Endothelial cell of umbilical vein (primary cell): ENCODE data around the gene DNAJC17. TPM values are rescaled to one million over a fixed set of nuclear protein-coding genes. Genes with fewer than 3 reads are reported as not detected.

Experiments used
- BruUV-seq: library from RNA; stranded (reverse); fragments of 400-500 nt; replicated peaks from 2 replicates; lab custom pipeline; 2021; lab: Mats Ljungman, UMichigan
- CTCF ChIA-PET: fragments of 300-600, 350-600 bp; sonication (Branson Sonifier 250); formaldehyde crosslinking; loops from one replicate; lab custom pipeline; 2021; ENCODE audit warnings: antibody characterized with exemption, inconsistent platforms; lab: Charles Lee
- POLR2A ChIA-PET: fragments of 300-600, 350-600 bp; sonication (Branson Sonifier 250); formaldehyde crosslinking; loops from one replicate; lab custom pipeline; 2021; ENCODE audit warnings: antibody characterized with exemption, inconsistent platforms; lab: Charles Lee
- DNase-seq: peaks from one replicate; pipeline ENCODE4 v3.0.0-alpha.2; 2011; ENCODE audit warnings: low read depth, low spot score
- FAIRE-seq: peaks from 2 replicates; lab custom pipeline; 2011; peaks lifted over from hg19 to GRCh38; lab: Jason Lieb, UNC
- H2AFZ ChIP-seq: 2 replicates; pipeline ENCODE4 v1.6.0; 2012; ENCODE audit warnings: low read depth, low read length, control low read depth, inconsistent platforms
- H3K27ac ChIP-seq: 2 replicates; pipeline ENCODE4 v1.5.1; 2011; ENCODE audit warnings: low read depth, mild to moderate bottlenecking, control low read depth, low read length, moderate library complexity; ENCODE audit not compliant: insufficient read depth
- H3K27me3 ChIP-seq, 2 experiments: 2 replicates each; pipeline versions ENCODE4 v1.6.0 to v1.6.1; 2011; ENCODE audit warnings: low read length in 2 of 2, mixed read lengths in 1 of 2; ENCODE audit not compliant: control insufficient read depth in 2 of 2, insufficient read depth in 2 of 2
- H3K36me3 ChIP-seq, 2 experiments: 2 replicates in 1 of 2; 3 replicates in 1 of 2; pipeline ENCODE4 v1.5.1; 2011; ENCODE audit warnings: low read length in 2 of 2, mild to moderate bottlenecking in 1 of 2, moderate library complexity in 1 of 2; ENCODE audit not compliant: control insufficient read depth in 2 of 2, insufficient read depth in 2 of 2; ENCODE audit errors: extremely low read depth in 1 of 2
- H3K4me1 ChIP-seq: 3 replicates; pipeline ENCODE4 v1.5.1; 2011; ENCODE audit warnings: mild to moderate bottlenecking, low read length; ENCODE audit not compliant: control insufficient read depth, insufficient read depth; ENCODE audit errors: extremely low read depth
- H3K4me2 ChIP-seq: 2 replicates; pipeline ENCODE4 v1.6.1; 2011; ENCODE audit warnings: low read length, control low read depth, mixed read lengths; ENCODE audit not compliant: insufficient read depth
- H3K4me3 ChIP-seq, 3 experiments: fragments of 200-600 bp in 1 of 3; sonication (generic), shearing (Covaris generic) in 1 of 3; replicated peaks in 1 of 3; 2 replicates each; pipeline ENCODE4 v1.5.1; 2011 to 2016; ENCODE audit warnings: control low read depth in 3 of 3, low read length in 3 of 3, mild to moderate bottlenecking in 2 of 3, inconsistent platforms in 1 of 3, low read depth in 1 of 3, moderate library complexity in 1 of 3; ENCODE audit not compliant: insufficient read depth in 1 of 3
- H3K79me2 ChIP-seq: 2 replicates; pipeline ENCODE4 v1.6.0; 2012; ENCODE audit warnings: low read length, inconsistent platforms; ENCODE audit not compliant: control insufficient read depth, insufficient read depth
- H3K9ac ChIP-seq: replicated peaks from 2 replicates; pipeline ENCODE3; 2011; ENCODE audit warnings: low read length, control low read depth; ENCODE audit not compliant: insufficient read depth; ENCODE audit errors: extremely low read depth
- H3K9me1 ChIP-seq: replicated peaks from 3 replicates; pipeline ENCODE4 v1.6.0; 2011; ENCODE audit warnings: mild to moderate bottlenecking, low read length; ENCODE audit not compliant: control insufficient read depth, insufficient read depth; ENCODE audit errors: extremely low read depth
- H3K9me3 ChIP-seq: replicated peaks from 2 replicates; pipeline ENCODE4 v1.5.1; 2012; ENCODE audit warnings: low read length, inconsistent platforms; ENCODE audit not compliant: control insufficient read depth, insufficient read depth
- H4K20me1 ChIP-seq: replicated peaks from 2 replicates; pipeline ENCODE3; 2011; ENCODE audit warnings: mild to moderate bottlenecking, low read length; ENCODE audit not compliant: control insufficient read depth, insufficient read depth; ENCODE audit errors: extremely low read depth
- EZH2 ChIP-seq: IDR thresholded peaks from 2 replicates; pipeline ENCODE4 v1.6.1; 2012; ENCODE audit warnings: borderline replicate concordance, low read depth, mild to moderate bottlenecking, moderate library complexity, low read length, inconsistent platforms; ENCODE audit not compliant: severe bottlenecking
- FOS ChIP-seq: IDR thresholded peaks from 2 replicates; pipeline ENCODE4 v1.6.1; 2011; ENCODE audit warnings: mild to moderate bottlenecking, low read length, moderate library complexity, borderline replicate concordance; ENCODE audit not compliant: insufficient read depth
- GATA2 ChIP-seq: IDR thresholded peaks from 2 replicates; pipeline ENCODE4 v1.7.0; 2011; ENCODE audit warnings: low read depth, mild to moderate bottlenecking, moderate library complexity, mixed read lengths, low read length; ENCODE audit not compliant: insufficient read length, insufficient read depth
- JUN ChIP-seq: IDR thresholded peaks from 2 replicates; pipeline ENCODE4 v1.6.1; 2011; ENCODE audit warnings: borderline replicate concordance, low read depth; ENCODE audit not compliant: insufficient read length, insufficient read depth
- MYC ChIP-seq: IDR thresholded peaks from one replicate; pipeline ENCODE4 v1.6.1; 2011; ENCODE audit warnings: mild to moderate bottlenecking, low read depth, low read length
- POLR2A ChIP-seq: IDR thresholded peaks from 2 replicates; pipeline ENCODE4 v1.6.1; 2012; ENCODE audit warnings: low read depth, mild to moderate bottlenecking, control low read depth, low read length
- POLR2AphosphoS5 ChIP-seq: IDR thresholded peaks from 2 replicates; pipeline ENCODE4 v1.6.1; 2012; ENCODE audit warnings: low read depth, mild to moderate bottlenecking, control low read depth, low read length, moderate library complexity; ENCODE audit not compliant: insufficient read depth
- dilution Hi-C: fragments of 300-500 bp; cut with MboI; formaldehyde crosslinking; loops from one replicate; pipeline ENCODE4 v1.15.0; 2019; ENCODE audit warnings: low sequenced_read_pairs; ENCODE audit not compliant: extremely low pct_ligation_motif_present
- intact Hi-C: fragments of 100-400 bp; cut with micrococcal nuclease; formaldehyde crosslinking; loops from one replicate; pipeline ENCODE4 v1.10.0; 2022
- polyA plus RNA-seq, 4 experiments: library from polyadenylated mRNA; depleted of rRNA in 3 of 4; stranded (reverse) in 3 of 4; unstranded in 1 of 4; fragments of >200 nt; gene quantifications; 2 replicates each; pipeline versions ENCODE4 v1.2.1 to v1.2.3, GENCODE V29; 2011 to 2012; ENCODE audit warnings: missing spikeins in 1 of 4
- total RNA-seq: library from RNA; stranded (reverse); gene quantifications from 2 replicates; pipeline ENCODE4 v1.2.3, GENCODE V29; 2021
- TF ChIP-seq, protein P1 (sequence below), 2 donors: IDR thresholded peaks; 1 replicate in 1 of 2; 2 replicates in 1 of 2; pipeline ENCODE4 v1.5.1; 2011; ENCODE audit warnings: low read length in 2 of 2, mild to moderate bottlenecking in 2 of 2, moderate library complexity in 2 of 2, control low read depth in 1 of 2, inconsistent platforms in 1 of 2, low read depth in 1 of 2; ENCODE audit not compliant: insufficient read depth in 1 of 2; ENCODE audit errors: extremely low read depth in 1 of 2
- TF ChIP-seq, protein P2 (sequence below): IDR thresholded peaks from 2 replicates; pipeline ENCODE4 v1.6.1; 2011; ENCODE audit not compliant: insufficient read depth, insufficient read length

Gene DNAJC17
- total and polyA plus RNA-seq, 2 donors (not counting 3 experiments of a cell fraction or from before 2014, with no cell fraction given) = 30.7 to 46.4 TPM

DNA sequence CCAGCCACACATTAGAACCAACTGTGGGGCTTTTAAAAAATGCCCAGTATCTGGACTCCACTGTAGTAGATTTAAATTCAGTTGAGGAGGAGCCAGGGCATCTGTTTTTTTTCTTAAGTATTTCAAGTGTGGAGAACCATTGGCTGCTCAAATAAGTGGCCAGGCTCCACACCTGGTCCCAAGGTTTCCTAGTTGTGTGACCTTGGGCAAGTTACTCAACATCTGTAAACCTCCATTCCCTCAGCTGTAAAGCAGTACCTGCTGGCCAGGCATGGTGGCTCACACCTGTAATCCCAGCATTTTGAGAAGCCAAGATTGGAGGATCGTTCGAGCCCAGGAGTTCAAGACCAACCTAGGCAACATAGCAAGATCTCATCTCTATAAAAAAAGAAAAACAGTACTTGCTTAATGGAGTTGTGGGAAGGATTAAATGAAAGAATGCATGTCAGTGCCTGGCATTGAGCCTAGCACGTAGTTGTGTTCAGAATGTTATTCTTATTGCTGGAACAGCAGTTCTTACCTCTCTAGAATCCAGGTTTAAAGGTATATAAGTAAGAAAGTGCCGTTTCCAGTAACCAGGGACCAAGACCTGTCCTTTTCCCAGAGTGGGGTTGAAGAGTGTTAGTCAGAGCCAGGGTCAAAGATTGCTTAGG lies 19.3 kb upstream of the DNAJC17 start:
- H3K27ac ChIP-seq = no peak overlapping the region
- DNase-seq = no peak
- no peaks in the 10 kb centered on the region for H3K9me1 ChIP-seq
- H3K4me2 ChIP-seq = no peak overlapping the region
- ChIA-PET POLR2A (no interaction called here), CTCF (no interaction called here)
- TF ChIP-seq POLR2A = no peak
- TF ChIP-seq EZH2 = no peak
- no peak for TF ChIP-seq JUN
- TF ChIP-seq, protein P1, sequence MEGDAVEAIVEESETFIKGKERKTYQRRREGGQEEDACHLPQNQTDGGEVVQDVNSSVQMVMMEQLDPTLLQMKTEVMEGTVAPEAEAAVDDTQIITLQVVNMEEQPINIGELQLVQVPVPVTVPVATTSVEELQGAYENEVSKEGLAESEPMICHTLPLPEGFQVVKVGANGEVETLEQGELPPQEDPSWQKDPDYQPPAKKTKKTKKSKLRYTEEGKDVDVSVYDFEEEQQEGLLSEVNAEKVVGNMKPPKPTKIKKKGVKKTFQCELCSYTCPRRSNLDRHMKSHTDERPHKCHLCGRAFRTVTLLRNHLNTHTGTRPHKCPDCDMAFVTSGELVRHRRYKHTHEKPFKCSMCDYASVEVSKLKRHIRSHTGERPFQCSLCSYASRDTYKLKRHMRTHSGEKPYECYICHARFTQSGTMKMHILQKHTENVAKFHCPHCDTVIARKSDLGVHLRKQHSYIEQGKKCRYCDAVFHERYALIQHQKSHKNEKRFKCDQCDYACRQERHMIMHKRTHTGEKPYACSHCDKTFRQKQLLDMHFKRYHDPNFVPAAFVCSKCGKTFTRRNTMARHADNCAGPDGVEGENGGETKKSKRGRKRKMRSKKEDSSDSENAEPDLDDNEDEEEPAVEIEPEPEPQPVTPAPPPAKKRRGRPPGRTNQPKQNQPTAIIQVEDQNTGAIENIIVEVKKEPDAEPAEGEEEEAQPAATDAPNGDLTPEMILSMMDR (IDR thresholded peaks at IDR 0.05; ENCODE audit: extremely low read depth in 1 of 2, insufficient read depth in 1 of 2, low read depth in 1 of 2, low read length in 2 of 2) = no peak
- no peak for TF ChIP-seq POLR2AphosphoS5
- no peak for TF ChIP-seq GATA2
- TF ChIP-seq FOS = no peak
- TF ChIP-seq, protein P2, sequence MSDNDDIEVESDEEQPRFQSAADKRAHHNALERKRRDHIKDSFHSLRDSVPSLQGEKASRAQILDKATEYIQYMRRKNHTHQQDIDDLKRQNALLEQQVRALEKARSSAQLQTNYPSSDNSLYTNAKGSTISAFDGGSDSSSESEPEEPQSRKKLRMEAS = no peak
- no peak for TF ChIP-seq MYC
- no TSS peak for BruUV-seq
- no peaks in the 10 kb centered on the region for H3K36me3 ChIP-seq
- H3K79me2 ChIP-seq = no peaks in the 10 kb centered on the region
- no peaks in the 10 kb centered on the region for H4K20me1 ChIP-seq
- dilution Hi-C loops (no loop called here), intact Hi-C loops (no loop called here)
- no peak overlapping the region for H3K4me3 ChIP-seq
- H3K9ac ChIP-seq = no peak overlapping the region
- H2AFZ ChIP-seq = no peak overlapping the region
- H3K9me3 ChIP-seq = no peaks in the 10 kb centered on the region
- no peaks in the 10 kb centered on the region for H3K4me1 ChIP-seq
- peaks cover 7 to 14% of the 10 kb centered on the region in 2 experiments for H3K27me3 ChIP-seq
- no peak for FAIRE-seq
